ENCODE results near the gene CEACAM8.
"Not testable (repeated sequence)": the region's sequence is repeated elsewhere in the genome, so short reads cannot be mapped to it uniquely, and the experiment has no call there.

The CEACAM8 gene

DNA sequence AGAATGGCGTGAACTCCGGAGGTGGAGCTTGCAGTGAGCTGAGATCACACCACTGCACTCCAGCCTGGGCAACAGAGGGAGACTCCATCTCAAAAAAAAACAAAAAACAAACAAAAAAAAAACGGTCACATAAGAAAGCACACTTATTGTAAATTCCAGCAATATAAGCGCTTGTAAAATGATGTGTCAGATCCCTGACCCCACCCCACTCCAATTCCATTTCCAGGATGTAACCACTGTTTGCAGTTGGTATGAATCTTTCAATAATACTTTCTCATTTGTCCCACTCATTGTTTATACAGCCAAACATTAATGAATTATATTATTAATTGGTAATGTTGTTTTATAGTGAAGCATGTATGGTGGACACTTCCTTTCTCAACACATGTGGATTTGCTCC is 50.6 kb downstream of the CEACAM8 start:
- DNase-seq (ENCODE audit: low read depth, low spot score): no peak

DNA sequence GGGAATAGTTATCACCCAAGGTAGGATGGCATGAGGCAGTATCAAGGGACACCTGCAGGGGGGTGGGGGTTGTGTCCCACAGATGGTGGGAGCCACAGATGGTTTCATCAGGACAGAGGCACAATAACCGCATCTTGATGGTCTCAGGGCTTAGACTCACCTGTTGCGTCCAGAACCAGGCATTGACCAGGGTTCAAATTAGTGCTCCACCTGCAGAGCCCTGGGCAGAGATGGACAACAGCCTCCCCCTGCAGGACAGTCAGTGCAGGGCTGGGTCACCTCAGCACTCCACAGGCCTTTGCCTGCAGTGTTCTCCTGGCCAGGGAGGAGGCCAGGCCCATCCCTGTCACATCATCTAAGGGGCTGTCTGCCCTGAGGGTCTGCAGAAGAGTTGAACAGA is 51.9 kb downstream of the CEACAM8 start:
- DNase-seq (ENCODE audit: low read depth, low spot score): no peak

DNA sequence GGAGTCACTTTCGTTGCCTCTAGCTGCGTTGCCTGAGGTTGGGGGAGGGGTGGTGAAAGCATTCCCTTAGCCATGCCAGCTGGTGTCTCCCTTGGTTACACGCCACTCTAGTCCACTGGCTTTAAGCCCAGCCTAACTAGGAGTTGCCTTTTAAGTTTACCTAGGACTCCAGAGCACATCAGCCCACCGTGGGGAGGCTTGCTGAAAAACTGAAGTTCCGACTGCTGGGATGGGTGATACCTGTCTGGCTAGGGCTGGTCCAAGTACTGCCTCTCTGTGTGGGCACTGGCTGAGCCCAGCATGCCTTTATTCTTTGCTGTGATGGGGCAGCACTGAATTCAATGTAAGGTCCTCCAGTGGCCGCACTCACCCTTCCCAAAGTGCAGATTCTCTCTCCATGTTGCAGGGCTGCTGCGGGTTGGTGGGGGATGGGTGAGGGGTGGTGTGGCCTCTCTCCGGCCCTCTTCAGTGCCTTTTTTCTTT is 54.6 kb downstream of the CEACAM8 start:
- no peak for DNase-seq (ENCODE audit: low read depth, low spot score)

DNA sequence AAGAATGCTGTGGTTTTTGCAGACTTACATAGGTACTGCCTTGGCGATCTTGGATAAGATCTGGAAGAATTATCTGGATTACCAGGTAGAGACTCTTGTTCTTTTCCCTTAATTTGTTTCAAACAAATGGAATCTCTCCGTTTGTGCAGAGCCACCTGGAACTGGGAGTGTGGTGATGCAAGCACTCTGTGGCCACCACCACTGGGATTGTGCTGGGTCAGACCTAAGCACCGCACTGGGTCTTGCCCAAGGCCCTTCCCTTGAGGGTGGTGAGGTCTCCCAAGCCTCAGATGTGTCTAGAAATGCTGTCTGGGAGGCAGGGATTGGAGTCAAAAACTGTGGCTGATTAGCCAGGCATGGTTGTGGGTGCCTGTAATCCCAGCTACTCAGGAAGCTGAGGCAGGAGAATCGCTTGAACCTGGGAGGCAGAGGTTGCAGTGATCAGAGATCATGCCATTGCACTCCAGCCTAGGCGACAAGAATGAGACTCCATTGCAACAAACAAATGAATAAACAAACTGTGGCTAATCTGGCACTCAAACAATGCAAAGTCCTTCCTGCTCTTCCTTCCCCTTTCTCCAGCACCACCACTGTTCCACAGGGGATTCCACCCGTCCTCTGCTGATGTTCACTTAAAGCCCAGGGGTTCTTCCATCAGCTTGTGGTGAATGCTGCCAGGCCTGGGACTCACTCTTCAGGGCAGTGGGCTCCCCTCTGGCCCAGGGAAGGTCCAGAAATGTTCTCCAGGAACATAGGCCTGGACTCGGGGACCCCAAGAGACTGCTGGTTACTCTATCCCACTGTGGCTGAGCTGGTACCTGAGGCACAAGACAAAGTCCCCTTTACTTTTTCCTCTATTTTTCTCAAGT is 55.6 kb downstream of the CEACAM8 start:
- no peak for DNase-seq (ENCODE audit: low read depth, low spot score)

DNA sequence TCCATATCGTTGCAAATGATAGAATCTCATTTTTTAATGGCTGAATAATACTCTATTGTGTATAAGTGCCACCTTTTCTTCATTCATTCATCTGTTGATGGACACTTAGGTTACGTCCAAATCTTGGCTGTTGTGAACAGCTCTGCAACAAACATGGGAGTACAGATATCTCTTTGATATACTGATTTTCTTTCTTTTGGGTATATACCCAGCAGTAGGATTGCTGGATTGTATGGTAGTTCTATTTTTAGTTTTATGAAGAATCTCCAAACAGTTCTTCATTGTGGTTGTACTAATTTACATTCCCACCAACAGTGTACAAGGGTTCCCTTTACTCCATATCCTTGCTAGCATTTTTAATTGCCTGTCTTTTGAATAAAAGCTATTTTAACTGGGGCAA is 59.4 kb downstream of the CEACAM8 start:
- not testable (repeated sequence) for DNase-seq (ENCODE audit: low read depth, low spot score)

DNA sequence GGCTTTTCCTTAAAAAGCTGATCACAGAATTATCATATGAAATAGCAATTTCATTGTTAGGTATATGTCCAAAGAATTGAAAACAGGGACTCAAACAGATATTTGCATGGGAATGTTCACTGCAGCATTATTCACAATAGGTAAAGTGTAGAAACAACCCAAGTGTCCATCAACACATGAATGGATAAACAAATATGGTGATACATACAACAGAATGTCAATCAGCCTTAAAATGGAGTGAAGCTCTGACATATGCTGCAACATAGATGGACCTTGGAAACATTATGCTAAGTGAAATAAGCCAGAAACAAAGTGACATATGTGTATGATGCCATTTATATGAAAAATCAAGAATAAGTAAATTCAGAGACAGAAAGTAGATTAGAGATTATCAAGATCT is 60.3 kb downstream of the CEACAM8 start:
- no peak for DNase-seq (ENCODE audit: low read depth, low spot score)

DNA sequence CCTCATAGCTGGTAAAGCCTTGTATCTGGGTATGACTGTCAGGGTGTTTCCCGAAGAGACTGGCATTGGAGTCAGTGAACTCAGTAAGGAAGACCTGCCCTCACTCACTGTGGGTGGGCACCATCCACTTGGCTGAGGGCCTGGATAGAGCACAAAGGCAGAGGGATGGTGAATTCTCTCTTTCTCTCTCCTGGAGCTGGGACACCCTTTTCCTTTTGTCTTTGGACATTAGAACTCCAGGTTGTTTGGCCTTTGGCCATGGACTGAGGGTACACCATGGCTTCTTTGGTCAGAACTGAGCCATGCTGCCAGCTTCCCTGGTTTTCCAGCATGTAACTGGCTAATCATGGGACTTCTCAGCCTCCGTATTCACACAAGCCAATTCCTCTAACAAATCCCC is 61.8 kb downstream of the CEACAM8 start:
- no peak for DNase-seq (ENCODE audit: low read depth, low spot score)

DNA sequence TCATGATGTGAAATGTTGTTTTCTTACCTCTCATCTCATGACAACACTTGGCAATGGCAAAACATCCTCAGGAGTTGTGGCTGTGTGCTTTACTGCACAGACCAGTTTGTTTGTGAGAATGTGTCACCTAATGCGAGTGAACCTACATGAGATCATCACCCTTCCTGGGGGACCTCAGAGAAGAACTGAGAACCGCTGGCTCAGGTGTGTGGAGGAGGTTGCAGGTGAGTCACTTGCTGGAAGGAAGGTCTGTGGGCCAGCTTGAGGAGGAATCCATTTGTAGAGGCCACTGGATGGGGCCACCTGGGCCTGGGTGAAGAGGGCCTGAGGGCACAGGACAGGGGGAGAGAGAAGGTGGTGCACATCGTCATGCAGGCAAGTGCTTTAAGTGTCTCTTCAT is 63.4 kb downstream of the CEACAM8 start:
- no peak for DNase-seq (ENCODE audit: low read depth, low spot score)

Measured in brain pericyte (primary cell).